Fibroblast of lung (primary cell): Measurements from ENCODE around the gene TTLL10. TPM values are rescaled to one million over a fixed set of nuclear protein-coding genes. Genes with fewer than 3 reads are reported as not detected.

Experiments
- DNase-seq, 2 donors: peaks; one replicate each; pipeline versions ENCODE4 v3.0.0 to v3.0.0-alpha.2; 2010; ENCODE audit warnings: low read depth in 2 of 2
- H2AFZ ChIP-seq: 2 replicates; pipeline ENCODE4 v1.5.1; 2012; ENCODE audit warnings: low read length, control low read depth, inconsistent platforms
- H3K27ac ChIP-seq: 2 replicates; pipeline ENCODE4 v1.5.1; 2011; ENCODE audit warnings: low read length, control low read depth; ENCODE audit not compliant: insufficient read depth
- H3K27me3 ChIP-seq: 2 replicates; pipeline ENCODE4 v1.5.1; 2011; ENCODE audit warnings: mild to moderate bottlenecking, low read length; ENCODE audit not compliant: control insufficient read depth, insufficient read depth
- H3K36me3 ChIP-seq: 2 replicates; pipeline ENCODE4 v1.5.1; 2011; ENCODE audit warnings: low read length; ENCODE audit not compliant: control insufficient read depth, insufficient read depth
- H3K4me1 ChIP-seq: 2 replicates; pipeline ENCODE4 v1.5.1; 2011; ENCODE audit warnings: low read length; ENCODE audit not compliant: control insufficient read depth, insufficient read depth; ENCODE audit errors: extremely low read depth
- H3K4me2 ChIP-seq: 2 replicates; pipeline ENCODE4 v1.5.1; 2011; ENCODE audit warnings: low read length, control low read depth; ENCODE audit not compliant: insufficient read depth; ENCODE audit errors: extremely low read depth
- H3K4me3 ChIP-seq, 4 experiments: fragments of 200-600 bp in 1 of 4; sonication (generic) in 1 of 4; replicated peaks in 1 of 4; 2 replicates each; pipeline ENCODE4 v1.5.1; 2011 to 2016; ENCODE audit warnings: low read length in 4 of 4, low read depth in 3 of 4, mild to moderate bottlenecking in 3 of 4, control low read depth in 2 of 4, inconsistent platforms in 1 of 4, mixed read lengths in 1 of 4; ENCODE audit not compliant: insufficient read depth in 1 of 4; ENCODE audit errors: control extremely low read depth in 1 of 4
- H3K79me2 ChIP-seq: 2 replicates; pipeline ENCODE4 v1.5.1; 2012; ENCODE audit warnings: mild to moderate bottlenecking, low read length, inconsistent platforms; ENCODE audit not compliant: control insufficient read depth, insufficient read depth
- H3K9ac ChIP-seq: 2 replicates; pipeline ENCODE4 v1.5.1; 2011; ENCODE audit warnings: mild to moderate bottlenecking, low read length, control low read depth; ENCODE audit not compliant: insufficient read depth
- H3K9me3 ChIP-seq: 2 replicates; pipeline ENCODE4 v1.5.1; 2012; ENCODE audit warnings: low read depth, low read length; ENCODE audit not compliant: control insufficient read depth, insufficient read depth
- H4K20me1 ChIP-seq: 2 replicates; pipeline ENCODE4 v1.5.1; 2011; ENCODE audit warnings: low read length; ENCODE audit not compliant: control insufficient read depth, insufficient read depth; ENCODE audit errors: extremely low read depth
- EZH2 ChIP-seq: IDR thresholded peaks from 2 replicates; pipeline ENCODE4 v1.5.1; 2012; ENCODE audit warnings: low read length, control low read depth, mild to moderate bottlenecking; ENCODE audit errors: missing control alignments
- polyA plus RNA-seq, 2 donors: library from polyadenylated mRNA; depleted of rRNA in 1 of 2; stranded (reverse) in 1 of 2; unstranded in 1 of 2; fragments of >200 nt; gene quantifications; 2 replicates each; pipeline ENCODE4 v1.2.1, GENCODE V29; 2011 to 2012; ENCODE audit warnings: missing spikeins in 1 of 2
- total RNA-seq: library from RNA; depleted of rRNA; stranded (reverse); fragments of >200 nt; gene quantifications from 2 replicates; pipeline ENCODE4 v1.2.1, GENCODE V29; 2014
- TF ChIP-seq, protein P1 (sequence below), 2 donors: IDR thresholded peaks in 1 of 2; conservative IDR thresholded peaks in 1 of 2; 1 replicate in 1 of 2; 2 replicates in 1 of 2; pipeline ENCODE4 v1.5.1; 2011 to 2012; ENCODE audit warnings: low read length in 2 of 2, control low read depth in 1 of 2, inconsistent platforms in 1 of 2, low read depth in 1 of 2, mild to moderate bottlenecking in 1 of 2

Gene TTLL10
- total and polyA plus RNA-seq, 2 donors (not counting 1 experiment from before 2014, with no cell fraction given), result not detected

DNA sequence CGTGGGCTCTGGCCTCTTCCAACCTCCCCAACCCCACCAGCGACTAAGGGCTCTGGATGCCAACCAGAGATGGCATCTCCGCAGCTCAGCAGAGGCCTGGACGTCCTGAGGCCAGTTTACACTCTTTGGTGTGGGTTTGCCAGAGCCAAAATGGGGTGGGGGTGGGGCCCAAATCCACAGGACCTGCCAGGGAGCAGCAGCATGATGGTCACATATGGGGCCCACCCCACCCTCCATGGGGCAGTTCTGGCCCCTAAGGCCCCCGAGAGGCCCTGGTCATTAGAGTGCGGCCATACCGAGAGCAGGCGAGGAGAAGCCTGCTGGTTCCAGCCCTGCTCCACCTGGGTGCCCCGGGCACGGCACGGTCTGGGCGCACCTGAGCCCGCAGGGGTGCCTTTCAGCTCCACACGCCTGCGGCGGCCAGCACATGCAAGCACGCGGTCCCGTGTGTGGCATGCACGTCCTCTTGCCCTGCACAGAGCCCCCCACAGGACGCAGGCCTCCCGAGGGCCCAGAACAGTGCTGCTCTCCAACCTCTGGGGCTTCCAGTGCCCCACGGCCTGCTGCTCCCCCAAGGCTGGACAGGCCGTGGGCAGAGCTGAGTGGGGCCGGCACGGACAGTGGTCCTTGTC is 68.0 kb downstream of the TTLL10 start:
- Histone ChIP-seq H4K20me1 (no peaks in the 10 kb centered on the region), H3K27me3 (no peaks in the 10 kb centered on the region), H3K9me3 (no peaks in the 10 kb centered on the region), H3K4me2 (no peak overlapping the region), H3K27ac (no peak overlapping the region), H3K36me3 (no peaks in the 10 kb centered on the region), H3K79me2 (no peaks in the 10 kb centered on the region), H3K9ac (no peak overlapping the region), H3K4me1 (peaks cover 5% of the 10 kb centered on the region), H3K4me3 (no peak overlapping the region), H2AFZ (no peak overlapping the region)
- TF ChIP-seq, protein P1, sequence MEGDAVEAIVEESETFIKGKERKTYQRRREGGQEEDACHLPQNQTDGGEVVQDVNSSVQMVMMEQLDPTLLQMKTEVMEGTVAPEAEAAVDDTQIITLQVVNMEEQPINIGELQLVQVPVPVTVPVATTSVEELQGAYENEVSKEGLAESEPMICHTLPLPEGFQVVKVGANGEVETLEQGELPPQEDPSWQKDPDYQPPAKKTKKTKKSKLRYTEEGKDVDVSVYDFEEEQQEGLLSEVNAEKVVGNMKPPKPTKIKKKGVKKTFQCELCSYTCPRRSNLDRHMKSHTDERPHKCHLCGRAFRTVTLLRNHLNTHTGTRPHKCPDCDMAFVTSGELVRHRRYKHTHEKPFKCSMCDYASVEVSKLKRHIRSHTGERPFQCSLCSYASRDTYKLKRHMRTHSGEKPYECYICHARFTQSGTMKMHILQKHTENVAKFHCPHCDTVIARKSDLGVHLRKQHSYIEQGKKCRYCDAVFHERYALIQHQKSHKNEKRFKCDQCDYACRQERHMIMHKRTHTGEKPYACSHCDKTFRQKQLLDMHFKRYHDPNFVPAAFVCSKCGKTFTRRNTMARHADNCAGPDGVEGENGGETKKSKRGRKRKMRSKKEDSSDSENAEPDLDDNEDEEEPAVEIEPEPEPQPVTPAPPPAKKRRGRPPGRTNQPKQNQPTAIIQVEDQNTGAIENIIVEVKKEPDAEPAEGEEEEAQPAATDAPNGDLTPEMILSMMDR (conservative IDR thresholded peaks at IDR 0.05 in 1 of 2, IDR thresholded peaks at IDR 0.05 in 1 of 2; ENCODE audit: low read depth in 1 of 2, low read length in 2 of 2), result no peak
- no peak for DNase-seq

DNA sequence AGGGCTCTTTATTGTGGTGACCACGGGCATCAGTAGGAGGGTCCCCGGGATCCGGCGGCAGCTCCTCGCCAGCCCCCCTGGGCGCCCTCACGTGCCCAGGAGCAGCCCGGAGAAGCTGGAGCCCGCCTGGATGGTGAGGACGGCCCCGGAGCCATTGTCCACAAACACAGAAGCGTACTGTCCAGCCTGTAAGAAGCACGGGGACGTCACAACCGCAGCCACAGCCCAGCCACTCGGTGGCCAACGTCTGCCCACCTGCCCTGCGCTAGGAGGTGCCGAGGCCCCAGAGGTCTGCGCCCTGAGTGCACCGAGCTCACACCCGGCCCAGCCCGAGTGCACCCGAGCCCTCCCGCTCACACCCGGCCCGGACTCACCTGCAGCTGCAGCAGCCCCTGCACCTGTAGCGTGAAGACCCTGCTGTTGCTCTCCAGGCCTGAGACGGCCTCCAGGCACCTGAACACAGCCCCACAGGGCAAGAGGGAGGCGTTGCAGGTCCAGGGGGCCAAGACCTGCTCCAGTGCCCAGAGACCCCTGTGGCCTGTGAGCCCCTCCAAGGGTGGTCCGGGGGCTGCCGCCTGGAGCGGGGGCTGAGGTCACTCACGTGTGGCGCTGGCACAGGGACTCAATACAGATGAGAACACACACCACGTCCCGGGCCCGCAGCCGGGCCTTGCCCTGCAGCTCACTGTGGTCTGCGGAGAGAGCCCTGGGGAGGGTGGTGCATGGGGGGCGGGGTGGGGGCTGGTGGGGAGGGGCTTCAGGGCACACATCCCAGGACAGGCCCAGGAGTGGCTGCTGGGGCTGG is 69.0 kb downstream of the TTLL10 start:
- H4K20me1 ChIP-seq, result no peaks in the 10 kb centered on the region
- no peak overlapping the region for H3K4me2 ChIP-seq
- TF ChIP-seq, protein P1 (conservative IDR thresholded peaks at IDR 0.05 in 1 of 2, IDR thresholded peaks at IDR 0.05 in 1 of 2; ENCODE audit: low read depth in 1 of 2, low read length in 2 of 2), result no peak
- no peak for TF ChIP-seq EZH2
- peaks cover 4% of the 10 kb centered on the region for H3K4me1 ChIP-seq
- no peak overlapping the region for H3K4me3 ChIP-seq
- H3K36me3 ChIP-seq, result no peaks in the 10 kb centered on the region
- no peak overlapping the region for H3K27ac ChIP-seq
- no peaks in the 10 kb centered on the region for H3K27me3 ChIP-seq
- H3K9me3 ChIP-seq, result no peaks in the 10 kb centered on the region
- H2AFZ ChIP-seq, result no peak overlapping the region
- no peaks in the 10 kb centered on the region for H3K79me2 ChIP-seq
- no peak for DNase-seq
- no peak overlapping the region for H3K9ac ChIP-seq

DNA sequence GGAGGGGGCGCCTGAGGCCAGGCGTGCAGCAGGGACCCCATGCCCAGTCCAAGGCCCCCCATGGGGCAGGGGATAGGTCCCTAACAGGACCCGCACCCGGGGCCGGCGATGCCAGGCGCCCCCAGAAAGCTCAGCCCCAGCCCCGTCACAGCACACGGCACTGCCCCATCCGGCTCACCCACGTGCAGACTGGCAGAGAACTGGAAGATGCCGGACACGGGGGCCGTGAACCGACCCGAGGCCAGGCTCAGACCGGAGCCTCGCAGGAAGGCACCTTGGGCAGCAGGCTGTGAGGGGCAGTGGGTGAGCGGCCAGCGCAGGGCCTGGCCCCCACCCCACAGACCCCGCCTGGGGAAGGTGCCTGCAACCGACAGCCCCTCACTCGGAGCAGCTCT is 69.6 kb downstream of the TTLL10 start:
- no peak for TF ChIP-seq EZH2
- TF ChIP-seq, protein P1 (conservative IDR thresholded peaks at IDR 0.05 in 1 of 2, IDR thresholded peaks at IDR 0.05 in 1 of 2; ENCODE audit: low read depth in 1 of 2, low read length in 2 of 2), result no peak
- H2AFZ ChIP-seq, result no peak overlapping the region
- no peaks in the 10 kb centered on the region for H3K4me1 ChIP-seq
- no peaks in the 10 kb centered on the region for H3K79me2 ChIP-seq
- H3K9ac ChIP-seq, result no peak overlapping the region
- no peak for DNase-seq
- H3K4me3 ChIP-seq, result no peak overlapping the region
- no peaks in the 10 kb centered on the region for H3K9me3 ChIP-seq
- no peaks in the 10 kb centered on the region for H3K36me3 ChIP-seq
- no peak overlapping the region for H3K4me2 ChIP-seq
- H3K27me3 ChIP-seq, result no peaks in the 10 kb centered on the region
- no peak overlapping the region for H3K27ac ChIP-seq
- H4K20me1 ChIP-seq, result no peaks in the 10 kb centered on the region
